ENCODE measurements around the gene GPC5. TPM values are rescaled to one million over a fixed set of nuclear protein-coding genes. Genes with fewer than 3 reads are reported as not detected.

Gene GPC5
- total RNA-seq, 2 experiments from 2014 or later: 2.4 TPM; not detected in 1

DNA sequence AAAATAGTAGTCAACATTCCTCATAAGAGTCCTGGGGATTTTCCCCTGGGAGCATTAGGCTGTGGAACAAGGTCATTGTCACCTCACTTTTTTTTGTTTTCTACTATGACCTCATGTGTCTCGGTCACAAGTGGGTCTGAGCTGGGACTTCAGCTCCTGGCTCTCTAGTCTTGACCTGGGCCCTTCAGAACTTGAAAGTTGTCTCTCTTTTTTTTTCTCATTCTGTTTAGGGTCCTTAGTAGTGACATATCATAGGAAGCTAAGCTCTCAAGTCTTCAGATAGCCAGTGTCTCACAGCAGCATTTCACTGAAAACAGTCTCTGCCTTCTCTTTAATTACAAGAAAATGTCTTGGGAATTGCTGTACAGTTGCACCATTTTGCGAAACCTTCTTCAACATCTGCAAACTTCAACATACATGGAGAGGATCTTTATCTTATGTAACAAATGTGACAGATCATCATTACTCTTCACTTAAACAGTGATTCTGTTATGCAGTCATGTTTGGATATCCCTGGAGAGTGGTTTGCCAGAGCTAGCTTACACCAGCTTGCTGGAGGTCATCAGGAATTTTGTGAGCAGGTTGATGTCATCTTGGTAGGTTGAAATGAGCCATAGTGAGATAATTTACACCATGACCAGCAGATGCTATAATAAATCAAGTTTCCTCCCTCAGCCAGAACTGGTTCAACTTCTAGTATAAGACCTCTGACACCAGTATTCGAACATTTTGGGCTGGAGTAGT is 131.5 kb downstream of the GPC5 start:
- Histone ChIP-seq H3K36me3 (ENCODE audit: insufficient read depth, low read length) (no peaks in the 10 kb centered on the region), H3K4me3 (ENCODE audit: low read depth, low read length, poor library complexity, severe bottlenecking) (no peak overlapping the region), H3K27ac (ENCODE audit: low read depth, low read length, poor library complexity, severe bottlenecking) (no peak overlapping the region), H3K9me3 (ENCODE audit: low read length) (no peaks in the 10 kb centered on the region), H3K4me1 (ENCODE audit: insufficient read depth, low read length, poor library complexity, severe bottlenecking) (no peaks in the 10 kb centered on the region), H3K9me2 (ENCODE audit: insufficient read depth, low read length) (no peaks in the 10 kb centered on the region), H4K20me1 (ENCODE audit: insufficient read depth, low read length) (no peaks in the 10 kb centered on the region), H2AFZ (ENCODE audit: low read length) (no peak overlapping the region), H3K79me2 (ENCODE audit: insufficient read depth, low read depth, low read length) (no peaks in the 10 kb centered on the region), H3K4me2 (ENCODE audit: low read length) (no peak overlapping the region)
- intact Hi-C loops (cut with micrococcal nuclease; ENCODE audit: unreplicated experiment): no loop called here
- POLR2A ChIA-PET: interaction anchor here (0.5 to 1.9 kb wide), 16 partner anchors 9 to 744 kb away, joined by 3 to 8 read pairs (median 4); no protein-coding TSS in a partner anchor
- DNase-seq (ENCODE audit: low spot score): no peak
- no peak for TF ChIP-seq EZH2phosphoT487 (IDR thresholded peaks at IDR 0.05; ENCODE audit: borderline replicate concordance, low read depth, low read length)
- TF ChIP-seq, protein P1, sequence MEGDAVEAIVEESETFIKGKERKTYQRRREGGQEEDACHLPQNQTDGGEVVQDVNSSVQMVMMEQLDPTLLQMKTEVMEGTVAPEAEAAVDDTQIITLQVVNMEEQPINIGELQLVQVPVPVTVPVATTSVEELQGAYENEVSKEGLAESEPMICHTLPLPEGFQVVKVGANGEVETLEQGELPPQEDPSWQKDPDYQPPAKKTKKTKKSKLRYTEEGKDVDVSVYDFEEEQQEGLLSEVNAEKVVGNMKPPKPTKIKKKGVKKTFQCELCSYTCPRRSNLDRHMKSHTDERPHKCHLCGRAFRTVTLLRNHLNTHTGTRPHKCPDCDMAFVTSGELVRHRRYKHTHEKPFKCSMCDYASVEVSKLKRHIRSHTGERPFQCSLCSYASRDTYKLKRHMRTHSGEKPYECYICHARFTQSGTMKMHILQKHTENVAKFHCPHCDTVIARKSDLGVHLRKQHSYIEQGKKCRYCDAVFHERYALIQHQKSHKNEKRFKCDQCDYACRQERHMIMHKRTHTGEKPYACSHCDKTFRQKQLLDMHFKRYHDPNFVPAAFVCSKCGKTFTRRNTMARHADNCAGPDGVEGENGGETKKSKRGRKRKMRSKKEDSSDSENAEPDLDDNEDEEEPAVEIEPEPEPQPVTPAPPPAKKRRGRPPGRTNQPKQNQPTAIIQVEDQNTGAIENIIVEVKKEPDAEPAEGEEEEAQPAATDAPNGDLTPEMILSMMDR (conservative IDR thresholded peaks at IDR 0.05; ENCODE audit: low read length): no peak
- CTCF ChIA-PET (ENCODE audit: unreplicated experiment): no interaction called here
- BruUV-seq (replicated peaks): no TSS peak

DNA sequence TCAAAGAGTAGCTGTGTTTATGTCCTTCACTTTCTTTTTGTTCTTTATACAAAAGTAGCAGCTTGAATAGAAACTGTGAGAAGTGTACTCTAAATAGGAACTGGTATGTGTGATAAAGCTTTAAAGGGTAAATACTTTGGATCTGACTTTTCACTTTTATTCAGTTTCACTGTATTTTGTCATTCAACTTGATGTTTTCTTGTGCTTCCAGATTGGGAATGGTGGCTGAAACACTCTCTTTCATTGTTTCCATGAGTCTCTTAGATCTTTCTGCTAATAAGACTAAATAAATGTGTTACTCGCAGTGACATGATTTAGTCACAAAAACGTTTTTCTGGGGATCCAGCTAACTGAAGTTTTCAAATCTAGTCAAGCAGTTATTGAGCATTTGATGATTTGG is 133.2 kb downstream of the GPC5 start:
- H3K27ac ChIP-seq (ENCODE audit: low read depth, low read length, poor library complexity, severe bottlenecking): no peak overlapping the region
- no peaks in the 10 kb centered on the region for H3K9me3 ChIP-seq (ENCODE audit: low read length)
- TF ChIP-seq EZH2phosphoT487 (IDR thresholded peaks at IDR 0.05; ENCODE audit: borderline replicate concordance, low read depth, low read length): no peak
- TF ChIP-seq, protein P1 (conservative IDR thresholded peaks at IDR 0.05; ENCODE audit: low read length): no peak
- H2AFZ ChIP-seq (ENCODE audit: low read length): no peak overlapping the region
- H3K4me1 ChIP-seq (ENCODE audit: insufficient read depth, low read length, poor library complexity, severe bottlenecking): no peaks in the 10 kb centered on the region
- intact Hi-C loops (cut with micrococcal nuclease; ENCODE audit: unreplicated experiment): no loop called here
- no peak for DNase-seq (ENCODE audit: low spot score)
- no peaks in the 10 kb centered on the region for H4K20me1 ChIP-seq (ENCODE audit: insufficient read depth, low read length)
- H3K4me2 ChIP-seq (ENCODE audit: low read length): no peak overlapping the region
- H3K9me2 ChIP-seq (ENCODE audit: insufficient read depth, low read length): no peaks in the 10 kb centered on the region
- H3K4me3 ChIP-seq (ENCODE audit: low read depth, low read length, poor library complexity, severe bottlenecking): no peak overlapping the region
- H3K36me3 ChIP-seq (ENCODE audit: insufficient read depth, low read length): no peaks in the 10 kb centered on the region
- H3K79me2 ChIP-seq (ENCODE audit: insufficient read depth, low read depth, low read length): no peaks in the 10 kb centered on the region
- BruUV-seq (replicated peaks): no TSS peak
- ChIA-PET CTCF (ENCODE audit: unreplicated experiment) (no interaction called here), POLR2A (interaction anchor here (0.7 to 2.0 kb wide), 22 partner anchors 8 to 503 kb away, joined by 3 to 7 read pairs (median 4); no protein-coding TSS in a partner anchor)

DNA sequence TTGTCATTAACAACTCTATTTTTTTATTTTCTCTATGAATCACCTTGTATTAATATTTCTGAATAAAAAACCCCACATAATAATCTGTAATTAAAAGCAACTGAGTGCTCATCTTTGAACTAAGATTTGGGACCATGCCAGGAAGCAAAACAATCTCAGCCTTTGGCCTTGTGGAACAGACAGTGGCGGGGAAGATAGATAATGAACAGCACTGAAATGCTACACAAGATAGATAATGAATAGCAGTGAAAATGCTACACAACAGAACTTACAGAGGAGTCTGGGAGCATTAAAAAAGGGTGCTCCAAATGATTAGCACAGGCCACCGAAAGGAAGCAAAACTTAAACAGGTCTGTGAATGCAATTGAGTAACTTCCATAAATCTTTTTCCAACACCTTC is 134.9 kb downstream of the GPC5 start:
- intact Hi-C loops (cut with micrococcal nuclease; ENCODE audit: unreplicated experiment): no loop called here
- TF ChIP-seq, protein P1 (conservative IDR thresholded peaks at IDR 0.05; ENCODE audit: low read length): no peak
- TF ChIP-seq EZH2phosphoT487 (IDR thresholded peaks at IDR 0.05; ENCODE audit: borderline replicate concordance, low read depth, low read length): no peak
- no peak overlapping the region for H3K4me3 ChIP-seq (ENCODE audit: low read depth, low read length, poor library complexity, severe bottlenecking)
- no TSS peak for BruUV-seq (replicated peaks)
- no peaks in the 10 kb centered on the region for H3K9me3 ChIP-seq (ENCODE audit: low read length)
- no peak overlapping the region for H2AFZ ChIP-seq (ENCODE audit: low read length)
- H4K20me1 ChIP-seq (ENCODE audit: insufficient read depth, low read length): no peaks in the 10 kb centered on the region
- no peak overlapping the region for H3K27ac ChIP-seq (ENCODE audit: low read depth, low read length, poor library complexity, severe bottlenecking)
- ChIA-PET CTCF (ENCODE audit: unreplicated experiment) (no interaction called here), POLR2A (no interaction called here)
- no peak for DNase-seq (ENCODE audit: low spot score)
- no peaks in the 10 kb centered on the region for H3K36me3 ChIP-seq (ENCODE audit: insufficient read depth, low read length)
- no peaks in the 10 kb centered on the region for H3K4me1 ChIP-seq (ENCODE audit: insufficient read depth, low read length, poor library complexity, severe bottlenecking)
- H3K79me2 ChIP-seq (ENCODE audit: insufficient read depth, low read depth, low read length): no peaks in the 10 kb centered on the region
- H3K9me2 ChIP-seq (ENCODE audit: insufficient read depth, low read length): no peaks in the 10 kb centered on the region
- no peak overlapping the region for H3K4me2 ChIP-seq (ENCODE audit: low read length)

All from OCI-LY7 (cell line).